ENCODE measurements around the gene TMEM150C. TPM values are rescaled to one million over a fixed set of nuclear protein-coding genes. Genes with fewer than 3 reads are reported as not detected.

TMEM150C gene
- polyA plus RNA-seq, 1 donor from 2014 or later: 4.9 TPM

GRCh38 chr4:82447886-82448285 is 113.9 kb downstream of the TMEM150C start:
- Histone ChIP-seq H3K4me2 (ENCODE audit: low read length) (no peak overlapping the region), H3K9me2 (ENCODE audit: insufficient read depth, low read length) (no peaks in the 10 kb centered on the region), H3K79me2 (replicated peaks; ENCODE audit: insufficient read depth, low read length) (peaks cover 14% of the 10 kb centered on the region), H2AFZ (ENCODE audit: low read depth, low read length) (no peak overlapping the region), H3F3A (ENCODE audit: insufficient read depth, low read length, poor library complexity, severe bottlenecking) (no peaks in the 10 kb centered on the region), H3K4me3 (ENCODE audit: low read length) (no peak overlapping the region), H4K20me1 (ENCODE audit: insufficient read depth) (no peaks in the 10 kb centered on the region), H3K36me3 (ENCODE audit: insufficient read depth, low read length) (no peaks in the 10 kb centered on the region), H3K27me3 (ENCODE audit: insufficient read depth, low read depth, low read length) (no peaks in the 10 kb centered on the region), H3K9me3 (ENCODE audit: low read length) (no peaks in the 10 kb centered on the region), H3K9ac (ENCODE audit: low read length) (no peak overlapping the region), H3K27ac (ENCODE audit: low read length) (no peak overlapping the region)
- TF ChIP-seq MXI1 (conservative IDR thresholded peaks at IDR 0.05; ENCODE audit: poor library complexity, severe bottlenecking) (no peak), EP300 (conservative IDR thresholded peaks at IDR 0.05; ENCODE audit: poor library complexity, severe bottlenecking) (no peak), SMC3 (conservative IDR thresholded peaks at IDR 0.05; ENCODE audit: poor library complexity) (no peak), TAF1 (IDR thresholded peaks at IDR 0.05; ENCODE audit: low read depth) (no peak)

- Histone ChIP-seq H2AFZ (ENCODE audit: low read depth, low read length) (no peak overlapping the region), H3K27me3 (ENCODE audit: insufficient read depth, low read depth, low read length) (no peaks in the 10 kb centered on the region), H3K9ac (ENCODE audit: low read length) (no peak overlapping the region), H3K9me2 (ENCODE audit: insufficient read depth, low read length) (no peaks in the 10 kb centered on the region), H3K9me3 (ENCODE audit: low read length) (no peaks in the 10 kb centered on the region), H3F3A (ENCODE audit: insufficient read depth, low read length, poor library complexity, severe bottlenecking) (no peaks in the 10 kb centered on the region), H3K36me3 (ENCODE audit: insufficient read depth, low read length) (no peaks in the 10 kb centered on the region), H3K4me3 (ENCODE audit: low read length) (no peak overlapping the region), H4K20me1 (ENCODE audit: insufficient read depth) (no peaks in the 10 kb centered on the region), H3K27ac (ENCODE audit: low read length) (no peak overlapping the region), H3K79me2 (replicated peaks; ENCODE audit: insufficient read depth, low read length) (peaks cover 62% of the 10 kb centered on the region), H3K4me2 (ENCODE audit: low read length) (no peak overlapping the region)
- TF ChIP-seq REST (IDR thresholded peaks at IDR 0.05; ENCODE audit: borderline replicate concordance) (no peak), SMC3 (conservative IDR thresholded peaks at IDR 0.05; ENCODE audit: poor library complexity) (no peak), RAD21 (conservative IDR thresholded peaks at IDR 0.05) (no peak), EZH2 (IDR thresholded peaks at IDR 0.05; ENCODE audit: borderline replicate concordance, insufficient read depth, low read length, poor library complexity, severe bottlenecking) (no peak), MXI1 (conservative IDR thresholded peaks at IDR 0.05; ENCODE audit: poor library complexity, severe bottlenecking) (no peak), EP300 (conservative IDR thresholded peaks at IDR 0.05; ENCODE audit: poor library complexity, severe bottlenecking) (no peak), TAF1 (IDR thresholded peaks at IDR 0.05; ENCODE audit: low read depth) (no peak), POLR2AphosphoS5 (IDR thresholded peaks at IDR 0.05) (no peak)
- TF ChIP-seq, protein P1, sequence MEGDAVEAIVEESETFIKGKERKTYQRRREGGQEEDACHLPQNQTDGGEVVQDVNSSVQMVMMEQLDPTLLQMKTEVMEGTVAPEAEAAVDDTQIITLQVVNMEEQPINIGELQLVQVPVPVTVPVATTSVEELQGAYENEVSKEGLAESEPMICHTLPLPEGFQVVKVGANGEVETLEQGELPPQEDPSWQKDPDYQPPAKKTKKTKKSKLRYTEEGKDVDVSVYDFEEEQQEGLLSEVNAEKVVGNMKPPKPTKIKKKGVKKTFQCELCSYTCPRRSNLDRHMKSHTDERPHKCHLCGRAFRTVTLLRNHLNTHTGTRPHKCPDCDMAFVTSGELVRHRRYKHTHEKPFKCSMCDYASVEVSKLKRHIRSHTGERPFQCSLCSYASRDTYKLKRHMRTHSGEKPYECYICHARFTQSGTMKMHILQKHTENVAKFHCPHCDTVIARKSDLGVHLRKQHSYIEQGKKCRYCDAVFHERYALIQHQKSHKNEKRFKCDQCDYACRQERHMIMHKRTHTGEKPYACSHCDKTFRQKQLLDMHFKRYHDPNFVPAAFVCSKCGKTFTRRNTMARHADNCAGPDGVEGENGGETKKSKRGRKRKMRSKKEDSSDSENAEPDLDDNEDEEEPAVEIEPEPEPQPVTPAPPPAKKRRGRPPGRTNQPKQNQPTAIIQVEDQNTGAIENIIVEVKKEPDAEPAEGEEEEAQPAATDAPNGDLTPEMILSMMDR (IDR thresholded peaks at IDR 0.05; ENCODE audit: poor library complexity, severe bottlenecking): no peak
These were observed 122.7 kb downstream of the TMEM150C start for GRCh38 chr4:82439088-82439487.

Measured in neural cell (in vitro differentiated cells).